ENCODE results near the gene DPH6.

- TF ChIP-seq POLR2AphosphoS5 (IDR thresholded peaks at IDR 0.05; ENCODE audit: low read depth, low read length) = no peak
- TF ChIP-seq TAF1 (IDR thresholded peaks at IDR 0.05; ENCODE audit: borderline replicate concordance, low read depth, low read length) = no peak
Observed at GRCh38 chr15:35323141-35323540, 222.8 kb downstream of the DPH6 start.

All from GM12892 (cell line).